Vagina (tissue), 2 donors: Measurements from ENCODE around the gene HAS3.

Source experiments
- CTCF ChIP-seq, 3 experiments: fragments of 450-650 bp in 2 of 3; fragments of 200-600 bp in 1 of 3; sonication (generic) in 1 of 3; IDR thresholded peaks; one replicate each; pipeline ENCODE4 v1.5.1; 2017 to 2019; ENCODE audit warnings: antibody characterized with exemption in 3 of 3, mild to moderate bottlenecking in 2 of 3, moderate library complexity in 2 of 3
- POLR2A ChIP-seq, 2 donors: fragments of 450-650 bp; IDR thresholded peaks; one replicate each; pipeline ENCODE4 v1.6.1; 2017; ENCODE audit warnings: antibody characterized with exemption in 2 of 2, mild to moderate bottlenecking in 2 of 2, moderate library complexity in 2 of 2
- POLR2AphosphoS5 ChIP-seq, 2 donors: sonication (generic); formaldehyde crosslinking; IDR thresholded peaks; one replicate each; pipeline ENCODE4 v1.9.0; 2017; ENCODE audit warnings: antibody characterized with exemption in 2 of 2, mild to moderate bottlenecking in 2 of 2, low read depth in 1 of 2; ENCODE audit not compliant: insufficient read depth in 1 of 2

DNA sequence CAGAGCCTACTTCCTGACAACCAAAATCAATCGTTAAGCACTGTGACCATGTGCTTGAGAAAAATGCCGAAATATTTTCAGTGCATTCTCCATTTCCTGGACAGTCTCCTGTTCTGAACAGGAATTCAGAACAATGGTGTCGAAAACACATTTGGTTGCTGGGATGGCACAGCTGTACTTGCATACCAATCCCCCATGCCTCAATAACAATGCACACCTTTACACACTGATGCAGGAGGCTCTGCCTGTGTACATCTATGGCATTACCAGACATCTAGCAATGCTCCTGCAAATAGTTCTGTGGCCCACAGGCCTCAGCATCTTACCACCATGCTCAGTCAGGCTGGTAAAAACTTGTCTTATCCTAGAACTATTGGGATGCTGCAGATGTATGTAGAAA is 20.8 kb downstream of the HAS3 start:
- TF ChIP-seq CTCF (IDR thresholded peaks at IDR 0.05) (no peak), POLR2AphosphoS5 (IDR thresholded peaks at IDR 0.05; ENCODE audit: insufficient read depth in 1 of 2, low read depth in 1 of 2) (no peak), POLR2A (IDR thresholded peaks at IDR 0.05) (no peak)
